OCI-LY1 (cell line): Measurements from ENCODE around the gene CLRN3.

Experiments used
- H2AFZ ChIP-seq: fragments of 200-600 bp; sonication (generic), shearing (Covaris generic); 2 replicates; pipeline ENCODE4 v1.6.0; 2014; ENCODE audit warnings: antibody characterized with exemption, mild to moderate bottlenecking, low read length
- H3F3A ChIP-seq: fragments of 200-600 bp; sonication (generic), shearing (Covaris generic); 2 replicates; pipeline ENCODE4 v1.6.0; 2014; ENCODE audit warnings: mild to moderate bottlenecking, antibody characterized with exemption, low read length, moderate library complexity; ENCODE audit not compliant: insufficient read depth
- H3K27ac ChIP-seq: fragments of 200-600 bp; sonication (generic); 2 replicates; pipeline ENCODE4 v1.5.1; 2014; ENCODE audit warnings: low read length, mixed run types, mild to moderate bottlenecking, low read depth; ENCODE audit not compliant: poor library complexity, severe bottlenecking
- H3K27me3 ChIP-seq: fragments of 200-600 bp; sonication (generic); 2 replicates; pipeline ENCODE4 v1.6.0; 2014; ENCODE audit warnings: antibody characterized with exemption, mild to moderate bottlenecking, low read length, moderate library complexity; ENCODE audit not compliant: insufficient read depth
- H3K36me3 ChIP-seq: fragments of 200-600 bp; sonication (generic); 2 replicates; pipeline ENCODE4 v1.6.1; 2014; ENCODE audit warnings: mild to moderate bottlenecking, antibody characterized with exemption, low read length, moderate library complexity, mixed read lengths; ENCODE audit not compliant: insufficient read depth
- H3K4me1 ChIP-seq: fragments of 200-600 bp; sonication (generic); 2 replicates; pipeline ENCODE4 v1.5.1; 2014; ENCODE audit warnings: mild to moderate bottlenecking, low read length, moderate library complexity; ENCODE audit not compliant: insufficient read depth, severe bottlenecking
- H3K4me2 ChIP-seq: fragments of 200-600 bp; sonication (generic), shearing (Covaris generic); 2 replicates; pipeline ENCODE4 v1.6.1; 2014; ENCODE audit warnings: low read length
- H3K4me3 ChIP-seq: fragments of 200-600 bp; sonication (generic); 2 replicates; pipeline ENCODE4 v1.5.1; 2014; ENCODE audit warnings: low read length, low read depth, mild to moderate bottlenecking, mixed read lengths; ENCODE audit not compliant: poor library complexity, severe bottlenecking
- H3K79me2 ChIP-seq: fragments of 200-600 bp; shearing (Covaris generic); 2 replicates; pipeline ENCODE4 v1.6.1; 2016; ENCODE audit warnings: mixed run types, low read length, mixed read lengths; ENCODE audit not compliant: insufficient read depth
- H3K9ac ChIP-seq: fragments of 200-600 bp; sonication (generic), shearing (Covaris generic); 2 replicates; pipeline ENCODE4 v1.6.1; 2014; ENCODE audit warnings: mild to moderate bottlenecking, low read length, mixed read lengths
- H3K9me2 ChIP-seq: fragments of 200-600 bp; sonication (generic), shearing (Covaris generic); 2 replicates; pipeline ENCODE4 v1.6.1; 2014; ENCODE audit warnings: low read depth, mild to moderate bottlenecking, low read length, mixed read lengths
- H3K9me3 ChIP-seq: fragments of 200-600 bp; shearing (Covaris generic); 2 replicates; pipeline ENCODE4 v1.6.1; 2014; ENCODE audit warnings: low read length, mixed read lengths
- H4K20me1 ChIP-seq: fragments of 200-600 bp; sonication (generic), shearing (Covaris generic); 2 replicates; pipeline ENCODE4 v1.6.0; 2016; ENCODE audit warnings: mild to moderate bottlenecking, low read length; ENCODE audit not compliant: insufficient read depth
- CTCF ChIP-seq: fragments of 200-600 bp; sonication (generic), shearing (Covaris generic); IDR thresholded peaks from 2 replicates; pipeline ENCODE4 v1.5.1; 2017; ENCODE audit warnings: mild to moderate bottlenecking, antibody characterized with exemption, low read length, moderate library complexity, mixed read lengths
- EZH2 ChIP-seq: fragments of 200-600 bp; sonication (generic), shearing (Covaris generic); IDR thresholded peaks from 2 replicates; pipeline ENCODE4 v1.8.0; 2017; ENCODE audit warnings: borderline replicate concordance, mixed run types, mild to moderate bottlenecking, antibody characterized with exemption, low read length, moderate library complexity, mixed read lengths

CLRN3 gene

DNA sequence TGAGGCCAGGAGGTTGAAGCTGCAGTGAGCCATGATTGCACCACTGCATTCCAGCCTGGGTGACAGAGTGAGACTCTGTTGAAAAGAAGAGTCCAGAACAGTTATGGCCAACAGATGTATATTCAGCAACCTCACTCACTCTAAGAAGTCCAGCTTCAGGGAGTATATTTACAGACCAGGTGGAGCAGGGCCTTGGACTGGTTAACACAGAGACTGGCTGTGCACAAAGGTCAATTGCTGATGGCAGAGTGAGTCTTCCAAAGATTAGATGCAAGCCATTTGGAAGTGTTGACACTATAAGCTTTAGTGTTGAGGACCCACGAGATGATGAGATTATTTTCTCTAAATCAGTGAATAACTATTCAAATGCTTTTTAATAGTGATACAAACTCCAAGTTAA is 24.9 kb downstream of the CLRN3 start:
- TF ChIP-seq CTCF, result no peak
- TF ChIP-seq EZH2, result no peak
- no peak overlapping the region for H3K27ac ChIP-seq
- H3K9me2 ChIP-seq, result no peaks in the 10 kb centered on the region
- H3K9me3 ChIP-seq, result no peaks in the 10 kb centered on the region
- no peaks in the 10 kb centered on the region for H4K20me1 ChIP-seq
- no peaks in the 10 kb centered on the region for H3K79me2 ChIP-seq
- no peaks in the 10 kb centered on the region for H3F3A ChIP-seq
- H3K4me2 ChIP-seq, result no peak overlapping the region
- no peak overlapping the region for H3K9ac ChIP-seq
- H3K4me3 ChIP-seq, result no peak overlapping the region
- H3K4me1 ChIP-seq, result no peaks in the 10 kb centered on the region
- no peaks in the 10 kb centered on the region for H3K36me3 ChIP-seq
- H3K27me3 ChIP-seq, result no peaks in the 10 kb centered on the region; the same call in 1 of the 2 replicates
- H2AFZ ChIP-seq, result no peak overlapping the region

- H3K9me3 ChIP-seq, result no peaks in the 10 kb centered on the region
- no peaks in the 10 kb centered on the region for H4K20me1 ChIP-seq
- H3K4me3 ChIP-seq, result no peak overlapping the region
- H3K4me1 ChIP-seq, result no peaks in the 10 kb centered on the region
- H3K9ac ChIP-seq, result no peak overlapping the region
- no peak overlapping the region for H3K27ac ChIP-seq
- H3F3A ChIP-seq, result no peaks in the 10 kb centered on the region
- no peak overlapping the region for H3K4me2 ChIP-seq
- no peaks in the 10 kb centered on the region for H3K36me3 ChIP-seq
- no peak overlapping the region for H2AFZ ChIP-seq
- TF ChIP-seq CTCF (no peak), EZH2 (no peak)
- H3K27me3 ChIP-seq, result no peaks in the 10 kb centered on the region; the same call in 1 of the 2 replicates
- no peaks in the 10 kb centered on the region for H3K9me2 ChIP-seq
- no peaks in the 10 kb centered on the region for H3K79me2 ChIP-seq
Observed at GRCh38 chr10:127866276-127867013, 26.3 kb downstream of the CLRN3 start.

DNA sequence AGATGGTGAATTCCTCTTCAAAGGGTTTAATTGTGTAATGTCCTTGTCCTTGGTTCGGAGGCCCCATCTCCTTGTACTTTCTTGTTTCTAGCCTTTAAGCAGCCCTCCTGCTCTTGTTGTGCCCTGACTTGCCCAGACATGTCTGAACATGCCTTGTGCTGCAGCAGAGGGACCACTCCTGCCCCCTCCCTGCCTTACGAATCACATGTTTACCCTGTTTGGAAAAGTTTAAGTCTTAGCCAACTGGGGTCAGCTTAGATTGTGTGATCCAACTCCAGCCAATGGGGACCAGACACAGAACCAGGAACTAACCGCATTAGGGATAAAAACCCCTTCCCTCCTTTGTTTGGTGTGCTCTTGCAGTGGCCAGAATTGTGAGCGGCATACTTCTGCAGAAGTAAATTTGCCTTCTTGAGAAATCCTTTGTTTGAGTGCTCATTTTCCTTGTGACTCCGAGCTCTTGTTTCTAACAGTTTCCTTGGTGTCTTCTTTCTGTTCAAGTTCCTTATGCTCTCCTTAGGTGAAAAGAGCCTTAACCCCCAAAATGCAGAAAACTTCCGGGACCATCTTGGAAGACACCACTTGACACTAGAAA is 29.4 kb downstream of the CLRN3 start:
- Histone ChIP-seq H4K20me1 (no peaks in the 10 kb centered on the region), H3K9me2 (no peaks in the 10 kb centered on the region), H3K27ac (no peak overlapping the region), H3K4me3 (no peak overlapping the region), H3K36me3 (no peaks in the 10 kb centered on the region), H3F3A (no peaks in the 10 kb centered on the region), H3K27me3 (no peaks in the 10 kb centered on the region), H2AFZ (no peak overlapping the region), H3K79me2 (no peaks in the 10 kb centered on the region), H3K4me2 (no peak overlapping the region), H3K9me3 (no peaks in the 10 kb centered on the region), H3K9ac (no peak overlapping the region), H3K4me1 (no peaks in the 10 kb centered on the region)
- TF ChIP-seq EZH2 (no peak), CTCF (no peak)
